Erythroblast (primary cell): ENCODE data around the gene RABGGTA.

Source experiments
- GATA1 ChIP-seq: IDR thresholded peaks from 2 replicates; pipeline ENCODE4 v1.6.1; 2011; ENCODE audit warnings: low read depth, mild to moderate bottlenecking, control low read depth, low read length, moderate library complexity
- POLR2A ChIP-seq: IDR thresholded peaks from 2 replicates; pipeline ENCODE4 v1.6.1; 2011; ENCODE audit warnings: mild to moderate bottlenecking, low read length

DNA sequence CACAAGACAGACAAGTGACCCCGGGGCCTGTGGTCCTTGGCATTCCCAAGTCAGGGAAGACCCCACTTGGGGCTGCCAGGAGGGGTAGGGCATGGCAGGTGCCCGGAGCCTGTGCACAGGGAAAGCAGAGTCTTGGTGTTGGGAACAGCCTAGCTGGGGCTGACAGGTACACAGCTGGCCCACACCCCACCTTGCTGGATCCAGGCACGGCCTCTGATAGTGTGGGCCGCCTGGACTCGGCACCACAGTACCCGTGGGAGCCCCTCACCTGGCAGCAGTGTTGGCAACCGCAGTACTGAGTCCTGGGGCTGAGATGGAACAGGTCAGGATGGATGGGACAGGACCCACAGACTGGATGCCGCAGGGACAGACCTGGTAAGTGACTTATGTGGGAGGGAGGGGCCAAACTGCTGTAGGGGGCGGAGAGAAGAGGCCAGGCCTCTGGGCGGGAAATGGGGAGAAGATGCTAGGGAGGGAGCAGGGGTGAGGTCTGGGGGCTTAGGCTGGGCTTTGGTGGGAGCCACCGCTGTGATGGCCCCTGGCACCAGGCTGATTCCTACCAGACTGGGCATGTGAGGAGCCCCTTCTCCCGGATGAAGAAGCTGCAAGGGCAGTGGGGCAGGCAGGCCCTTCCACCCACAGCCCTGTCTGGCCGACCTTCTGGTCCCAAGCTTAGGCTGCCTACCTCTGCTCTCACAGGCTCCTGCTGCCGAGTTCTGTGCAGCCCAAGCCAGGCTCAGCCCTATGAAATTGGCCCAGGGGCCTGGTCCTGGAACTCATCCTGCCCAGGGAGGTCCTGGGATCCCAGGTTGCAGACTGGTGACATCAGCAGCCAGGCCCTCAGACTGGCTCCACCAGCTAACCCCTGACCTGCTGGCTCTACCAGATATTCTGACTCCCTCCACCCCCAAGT, 8.3 kb downstream of the RABGGTA start, which contains the start of gene TGM1:
- TF ChIP-seq POLR2A (no peak), GATA1 (no peak)
